SH-SY5Y (cell line): ENCODE measurements around the gene GUCA1C.
A peak's percentile ranks its signal among the peaks of the same experiment; 100 is the strongest.

Experiments
- GATA2 ChIP-seq: IDR thresholded peaks from 2 replicates; pipeline ENCODE4 v1.6.1; 2011; ENCODE audit warnings: mild to moderate bottlenecking, low read depth, low read length
- GATA3 ChIP-seq: IDR thresholded peaks from 2 replicates; pipeline ENCODE4 v1.6.1; 2011; ENCODE audit warnings: low read depth, mild to moderate bottlenecking, low read length, moderate library complexity

GUCA1C gene

DNA sequence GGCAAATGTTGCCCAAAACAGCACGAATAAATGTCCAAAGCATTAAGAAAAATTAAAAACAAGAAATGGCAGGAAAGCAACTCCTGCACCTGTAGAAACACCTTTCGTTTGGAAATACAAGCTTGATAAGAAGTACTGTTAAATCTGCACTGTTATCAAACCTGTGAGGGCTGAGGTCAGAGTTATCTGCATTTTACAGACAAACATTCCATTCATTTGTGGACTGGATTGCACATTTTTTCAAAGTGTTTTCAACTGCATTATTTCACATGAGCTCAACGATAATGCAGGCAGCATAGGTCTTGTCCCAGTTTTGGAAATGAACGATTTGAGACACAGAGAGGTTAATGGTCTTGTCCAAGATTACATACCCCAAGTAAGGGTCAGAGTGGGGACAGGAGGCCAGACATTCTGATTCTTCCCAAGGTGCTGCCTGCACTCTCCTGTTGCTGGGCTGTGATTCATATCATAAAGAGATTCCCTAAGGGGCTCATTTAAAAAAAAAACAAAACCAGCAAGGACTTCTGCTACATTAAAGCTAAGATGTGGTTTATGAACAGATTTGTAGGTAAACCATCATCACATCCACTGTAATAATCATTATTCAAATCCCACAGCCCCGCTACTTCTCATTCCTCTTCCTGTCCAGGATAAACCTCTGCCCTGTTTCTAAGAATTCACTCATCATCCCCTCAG lies 13.0 kb downstream of the GUCA1C start:
- TF ChIP-seq GATA2 = no peak
- TF ChIP-seq GATA3 = no peak

DNA sequence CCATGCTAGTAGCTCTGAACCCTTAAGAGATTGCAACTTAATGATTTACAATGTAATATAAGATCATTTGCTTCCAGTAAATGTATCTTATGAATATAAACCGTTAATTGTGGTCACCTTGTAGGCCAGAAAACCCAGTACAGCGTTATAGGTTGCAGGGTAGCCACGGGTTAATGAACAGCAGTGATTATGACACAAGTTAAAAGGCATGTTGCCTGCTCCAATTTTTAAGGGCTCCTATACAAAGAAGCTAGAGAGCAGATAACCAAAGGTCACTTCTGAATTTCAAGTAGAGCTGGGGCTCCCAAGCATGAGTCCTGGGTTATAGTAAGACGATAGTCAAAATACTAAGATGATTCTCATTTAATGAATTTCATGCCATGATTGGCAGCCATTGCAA lies 13.5 kb downstream of the GUCA1C start:
- no peak for TF ChIP-seq GATA3

DNA sequence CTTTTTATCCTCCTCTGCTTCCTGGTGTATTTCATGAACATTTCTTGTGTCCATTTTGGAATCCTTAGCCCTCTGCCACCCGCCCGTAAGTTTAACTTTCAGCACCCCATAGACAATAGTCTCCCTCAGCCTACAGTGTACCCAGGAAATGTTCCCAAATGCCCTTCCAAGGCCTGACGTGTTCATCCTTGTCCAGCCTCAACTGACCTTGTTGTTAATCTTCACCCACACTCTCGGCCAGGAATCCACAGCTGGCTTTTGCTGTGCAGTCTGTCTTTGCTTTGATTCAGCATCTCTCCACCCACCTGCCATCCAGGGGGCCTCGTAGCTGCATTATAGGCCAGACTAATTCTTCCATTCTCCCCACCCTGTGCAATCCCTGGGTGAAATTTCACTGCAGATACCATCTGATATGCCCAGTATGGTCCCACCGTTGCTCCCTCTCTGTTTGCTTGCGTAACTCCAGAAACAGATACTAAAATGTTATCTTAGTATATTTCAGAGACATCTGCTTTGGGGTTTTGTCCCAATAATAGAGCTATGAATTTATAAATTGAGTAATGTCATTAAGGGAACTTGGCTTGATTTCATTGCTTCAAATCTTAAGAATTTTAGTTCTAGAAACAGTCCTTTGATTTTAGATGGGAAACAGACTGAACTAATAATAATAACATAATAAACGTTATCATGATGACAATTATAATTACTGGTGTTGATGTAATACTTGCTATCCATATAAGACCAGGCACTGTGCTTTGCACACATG lies 16.6 kb downstream of the GUCA1C start:
- TF ChIP-seq GATA3 (no peak), GATA2 (no peak)

GRCh38 chr3:108931035-108931434 lies 22.6 kb downstream of the GUCA1C start:
- TF ChIP-seq GATA2 (no peak), GATA3 (no peak)

- no peak for TF ChIP-seq GATA3
- TF ChIP-seq GATA2 = no peak
Observed at GRCh38 chr3:108918866-108919265, 34.8 kb downstream of the GUCA1C start.

GRCh38 chr3:108914774-108915641 lies 38.7 kb downstream of the GUCA1C start:
- no peak for TF ChIP-seq GATA3

- TF ChIP-seq GATA3 (no peak), GATA2 (no peak)
Observed at GRCh38 chr3:108909799-108910198, 43.9 kb downstream of the GUCA1C start.

DNA sequence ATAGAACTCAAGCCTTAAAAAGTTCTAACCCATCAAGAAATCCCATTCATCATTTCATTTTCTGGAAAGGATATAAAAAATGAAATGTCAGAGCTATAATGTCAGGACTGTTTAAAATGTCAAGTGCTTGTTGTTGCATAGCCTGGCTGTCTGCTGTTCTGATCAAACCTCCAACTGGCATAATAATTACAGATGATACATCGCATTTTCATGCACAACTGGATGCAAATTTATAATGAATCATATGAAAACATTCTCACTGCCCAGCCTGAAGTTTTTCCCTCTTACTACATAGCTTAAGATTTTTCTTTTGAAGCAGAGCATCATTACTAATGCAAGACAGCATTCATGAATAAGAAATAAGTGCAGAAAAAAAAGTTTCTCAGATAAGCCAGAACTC lies 46.5 kb downstream of the GUCA1C start:
- TF ChIP-seq GATA2 (no peak), GATA3 (no peak)

- TF ChIP-seq GATA2 = no peak
- TF ChIP-seq GATA3 = no peak
Observed at GRCh38 chr3:108899530-108899929, 54.1 kb downstream of the GUCA1C start.

DNA sequence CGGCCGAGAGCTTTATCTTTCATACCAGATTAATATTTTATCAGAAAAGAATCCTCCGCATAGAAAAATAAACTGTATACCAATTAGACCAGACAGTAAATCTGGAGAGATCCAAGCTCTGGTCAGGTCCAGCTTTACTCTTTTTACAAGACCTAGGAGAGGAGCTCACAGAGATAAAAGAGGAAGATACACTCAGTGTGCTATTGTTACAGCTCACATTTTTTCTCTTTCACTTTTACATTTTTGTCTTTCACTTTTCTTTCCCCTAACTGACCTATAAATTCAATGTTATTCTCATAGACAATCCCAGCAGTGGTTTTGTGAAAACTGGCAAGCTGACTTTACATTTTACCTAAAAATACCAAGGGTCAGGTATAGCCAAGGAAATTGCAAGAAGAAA lies 55.8 kb downstream of the GUCA1C start:
- TF ChIP-seq GATA3 (no peak), GATA2 (no peak)

DNA sequence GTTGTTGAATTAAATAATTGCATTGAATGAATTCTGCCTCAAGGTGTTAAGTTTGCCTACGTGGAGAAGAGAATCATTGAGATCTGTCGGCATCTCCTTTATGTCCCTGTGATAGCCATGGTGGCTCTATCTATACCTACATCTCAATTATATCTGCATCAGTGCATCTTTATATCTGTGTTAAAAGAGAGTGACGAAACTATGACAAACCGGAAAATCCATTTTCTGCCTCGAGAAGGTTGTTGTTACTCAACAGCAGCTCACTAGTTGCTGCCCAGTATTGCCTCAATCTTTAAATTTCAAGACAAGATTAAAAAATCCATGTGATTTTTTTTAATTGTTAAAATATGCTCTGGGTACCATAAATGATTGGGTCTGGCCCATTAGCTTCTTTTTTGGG lies 58.7 kb downstream of the GUCA1C start:
- TF ChIP-seq GATA3 (no peak), GATA2 (no peak)

DNA sequence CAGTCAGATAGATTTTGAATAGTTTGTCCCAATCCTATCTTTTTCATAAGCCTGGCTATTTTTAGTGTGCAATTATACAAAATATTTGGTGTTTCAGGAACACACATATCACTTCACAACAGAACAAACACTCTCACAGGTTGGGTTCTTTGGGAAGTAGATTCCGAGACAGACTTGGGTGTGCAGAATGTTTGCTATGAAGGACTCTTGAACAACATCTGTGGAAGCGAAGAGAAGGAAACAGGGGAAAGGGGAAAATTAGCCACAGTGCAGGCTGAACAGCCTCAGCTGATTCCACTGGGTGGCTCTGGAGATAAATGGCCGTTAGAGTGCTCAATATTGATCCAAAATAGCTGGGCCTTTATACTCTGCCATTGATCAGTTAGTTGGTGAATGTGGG lies 61.8 kb downstream of the GUCA1C start:
- TF ChIP-seq GATA3 = no peak
- no peak for TF ChIP-seq GATA2

GRCh38 chr3:108887777-108888176 lies 65.9 kb downstream of the GUCA1C start:
- no peak for TF ChIP-seq GATA3
- TF ChIP-seq GATA2 = no peak

- 0 out of 2 replicates have a peak, but pooled peaks have one; percentile 48 for TF ChIP-seq GATA3
- peak; percentile 63 for TF ChIP-seq GATA2
Observed at GRCh38 chr3:108887121-108887520, 66.6 kb downstream of the GUCA1C start.
